Nephron progenitor cell (in vitro differentiated cells): ENCODE measurements around the gene LZTFL1.

Source experiments
- DNase-seq: peaks from one replicate; pipeline ENCODE4 v3.0.0; 2021
- H3K27ac Mint-ChIP-seq: 2 replicates; pipeline ENCODE4 v1.8.0; 2021; ENCODE audit warnings: mild to moderate bottlenecking, moderate library complexity, mixed read lengths
- H3K27me3 Mint-ChIP-seq: 2 replicates; pipeline ENCODE4 v1.8.0; 2021; ENCODE audit warnings: mild to moderate bottlenecking, low read depth, mixed read lengths; ENCODE audit not compliant: poor library complexity
- H3K36me3 Mint-ChIP-seq: 2 replicates; pipeline ENCODE4 v1.8.0; 2021; ENCODE audit warnings: low read depth, mixed read lengths
- H3K4me1 Mint-ChIP-seq: 2 replicates; pipeline ENCODE4 v1.8.0; 2021; ENCODE audit warnings: mixed read lengths
- H3K4me3 Mint-ChIP-seq: 2 replicates; pipeline ENCODE4 v1.8.0; 2021; ENCODE audit warnings: mild to moderate bottlenecking, moderate library complexity, mixed read lengths
- H3K9me3 Mint-ChIP-seq: 2 replicates; pipeline ENCODE4 v1.8.0; 2021; ENCODE audit warnings: mild to moderate bottlenecking, moderate library complexity, mixed read lengths
- TF ChIP-seq, protein P1 (sequence below): fragments of 200-600 bp; sonication (generic); IDR thresholded peaks from 2 replicates; pipeline ENCODE4 v1.5.0; 2021; ENCODE audit warnings: antibody characterized with exemption

The LZTFL1 gene

DNA sequence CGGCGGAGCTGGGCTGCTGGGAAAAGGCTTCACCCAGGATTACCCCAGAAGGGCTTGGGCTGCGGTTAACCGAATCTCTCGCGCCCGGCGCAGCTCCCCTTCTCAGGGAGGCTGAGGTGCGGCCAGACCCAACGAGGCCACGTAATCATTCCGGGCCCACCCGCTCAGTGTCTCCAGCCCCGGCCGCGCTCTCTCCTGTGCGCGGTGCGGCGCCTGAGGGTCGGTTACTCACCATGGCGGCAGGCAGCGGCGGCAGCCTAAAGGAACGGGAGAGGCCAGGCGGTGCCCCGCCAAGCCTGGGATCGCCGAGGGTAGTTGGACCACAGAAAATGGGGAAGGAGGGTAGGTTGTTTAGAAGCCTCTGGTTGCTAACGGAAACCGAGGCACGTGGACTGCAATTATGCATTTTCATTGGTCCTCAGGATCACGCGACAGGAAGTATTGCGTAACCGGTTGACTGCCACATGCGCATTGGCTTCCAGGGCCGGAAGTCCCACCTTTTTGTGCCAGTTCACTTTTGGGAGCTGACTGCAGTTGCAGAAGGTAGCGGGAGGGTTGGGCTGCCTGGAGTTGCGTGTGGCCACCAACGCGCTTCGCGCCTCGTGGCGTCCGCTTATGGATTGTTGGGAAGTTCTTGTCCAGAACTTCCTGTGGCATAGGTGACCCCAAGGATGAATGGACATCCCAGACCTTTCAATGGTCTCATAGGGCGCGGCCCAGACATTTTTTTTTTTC lies at the start of gene LZTFL1:
Gene LZTFL1 (minus strand): TSS at position 363 of the 735 bp plus-strand sequence. CDS start 128 bp downstream, at position 235.
- peak within 1 kb of the TSS; percentile 95 for H3K27ac Mint-ChIP-seq
- H3K9me3 Mint-ChIP-seq, result peaks cover 4% of the 10 kb centered on the region
- peaks cover 19% of the 10 kb centered on the region for H3K4me1 Mint-ChIP-seq
- peaks cover under 1% of the 10 kb centered on the region for H3K36me3 Mint-ChIP-seq
- peaks cover 43% of the 10 kb centered on the region for H3K27me3 Mint-ChIP-seq
- TF ChIP-seq, protein P1, sequence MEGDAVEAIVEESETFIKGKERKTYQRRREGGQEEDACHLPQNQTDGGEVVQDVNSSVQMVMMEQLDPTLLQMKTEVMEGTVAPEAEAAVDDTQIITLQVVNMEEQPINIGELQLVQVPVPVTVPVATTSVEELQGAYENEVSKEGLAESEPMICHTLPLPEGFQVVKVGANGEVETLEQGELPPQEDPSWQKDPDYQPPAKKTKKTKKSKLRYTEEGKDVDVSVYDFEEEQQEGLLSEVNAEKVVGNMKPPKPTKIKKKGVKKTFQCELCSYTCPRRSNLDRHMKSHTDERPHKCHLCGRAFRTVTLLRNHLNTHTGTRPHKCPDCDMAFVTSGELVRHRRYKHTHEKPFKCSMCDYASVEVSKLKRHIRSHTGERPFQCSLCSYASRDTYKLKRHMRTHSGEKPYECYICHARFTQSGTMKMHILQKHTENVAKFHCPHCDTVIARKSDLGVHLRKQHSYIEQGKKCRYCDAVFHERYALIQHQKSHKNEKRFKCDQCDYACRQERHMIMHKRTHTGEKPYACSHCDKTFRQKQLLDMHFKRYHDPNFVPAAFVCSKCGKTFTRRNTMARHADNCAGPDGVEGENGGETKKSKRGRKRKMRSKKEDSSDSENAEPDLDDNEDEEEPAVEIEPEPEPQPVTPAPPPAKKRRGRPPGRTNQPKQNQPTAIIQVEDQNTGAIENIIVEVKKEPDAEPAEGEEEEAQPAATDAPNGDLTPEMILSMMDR, result no peak
- peak within 1 kb of the TSS; percentile 91 for H3K4me3 Mint-ChIP-seq
- peak; percentile 79 for DNase-seq

GRCh38 chr3:45890405-45890804 lies 48.5 kb upstream of the LZTFL1 start:
- no peak overlapping the region for H3K4me3 Mint-ChIP-seq
- no peaks in the 10 kb centered on the region for H3K36me3 Mint-ChIP-seq

GRCh38 chr3:45889337-45889736 lies 47.4 kb upstream of the LZTFL1 start:
- Mint-ChIP-seq H3K36me3 (no peaks in the 10 kb centered on the region), H3K27me3 (peaks cover 3% of the 10 kb centered on the region)

More at GRCh38 chr3:45890405-45890804, 48.5 kb upstream of the LZTFL1 start:
- Mint-ChIP-seq H3K27me3 (no peaks in the 10 kb centered on the region), H3K9me3 (no peaks in the 10 kb centered on the region), H3K4me1 (no peaks in the 10 kb centered on the region), H3K27ac (no peak overlapping the region)
- TF ChIP-seq, protein P1, result no peak
- DNase-seq, result no peak

GRCh38 chr3:45887759-45888511 lies 46.0 kb upstream of the LZTFL1 start:
- H3K27me3 Mint-ChIP-seq, result peaks cover 3% of the 10 kb centered on the region
- no peaks in the 10 kb centered on the region for H3K9me3 Mint-ChIP-seq
- no peak overlapping the region for H3K4me3 Mint-ChIP-seq
- no peak overlapping the region for H3K27ac Mint-ChIP-seq
- H3K4me1 Mint-ChIP-seq, result no peaks in the 10 kb centered on the region
- TF ChIP-seq, protein P1, result no peak
- no peaks in the 10 kb centered on the region for H3K36me3 Mint-ChIP-seq
- no peak for DNase-seq

More at GRCh38 chr3:45889337-45889736, 47.4 kb upstream of the LZTFL1 start:
- Mint-ChIP-seq H3K4me3 (no peak overlapping the region), H3K27ac (no peak overlapping the region), H3K9me3 (no peaks in the 10 kb centered on the region), H3K4me1 (no peaks in the 10 kb centered on the region)
- no peak for DNase-seq
- TF ChIP-seq, protein P1, result no peak

- TF ChIP-seq, protein P1, result no peak
- Mint-ChIP-seq H3K4me1 (no peaks in the 10 kb centered on the region), H3K4me3 (no peak overlapping the region), H3K27ac (no peak overlapping the region), H3K36me3 (no peaks in the 10 kb centered on the region), H3K27me3 (peaks cover 3% of the 10 kb centered on the region), H3K9me3 (no peaks in the 10 kb centered on the region)
- no peak for DNase-seq
Observed at GRCh38 chr3:45887285-45887684, 45.4 kb upstream of the LZTFL1 start.
